Fibroblast of the aortic adventitia (primary cell): ENCODE data around the gene ESF1. TPM values are rescaled to one million over a fixed set of nuclear protein-coding genes. Genes with fewer than 3 reads are reported as not detected.

Experiments
- DNase-seq: peaks from one replicate; pipeline ENCODE4 v3.0.0-alpha.2; 2010; ENCODE audit warnings: low read depth
- H3K4me3 ChIP-seq: 2 replicates; pipeline ENCODE4 v1.5.1; 2011; ENCODE audit warnings: low read depth, mild to moderate bottlenecking, control low read depth, low read length, moderate library complexity
- total RNA-seq: library from RNA; depleted of rRNA; stranded (reverse); fragments of >200 nt; gene quantifications from 2 replicates; pipeline ENCODE4 v1.2.3, GENCODE V29; 2012; ENCODE audit warnings: low replicate concordance
- TF ChIP-seq, protein P1 (sequence below): IDR thresholded peaks from 2 replicates; pipeline ENCODE4 v1.5.1; 2011; ENCODE audit warnings: mild to moderate bottlenecking, low read length, control low read depth, inconsistent platforms; ENCODE audit not compliant: insufficient read depth

ESF1 gene
- total RNA-seq, 1 donor: 15.6 TPM

DNA sequence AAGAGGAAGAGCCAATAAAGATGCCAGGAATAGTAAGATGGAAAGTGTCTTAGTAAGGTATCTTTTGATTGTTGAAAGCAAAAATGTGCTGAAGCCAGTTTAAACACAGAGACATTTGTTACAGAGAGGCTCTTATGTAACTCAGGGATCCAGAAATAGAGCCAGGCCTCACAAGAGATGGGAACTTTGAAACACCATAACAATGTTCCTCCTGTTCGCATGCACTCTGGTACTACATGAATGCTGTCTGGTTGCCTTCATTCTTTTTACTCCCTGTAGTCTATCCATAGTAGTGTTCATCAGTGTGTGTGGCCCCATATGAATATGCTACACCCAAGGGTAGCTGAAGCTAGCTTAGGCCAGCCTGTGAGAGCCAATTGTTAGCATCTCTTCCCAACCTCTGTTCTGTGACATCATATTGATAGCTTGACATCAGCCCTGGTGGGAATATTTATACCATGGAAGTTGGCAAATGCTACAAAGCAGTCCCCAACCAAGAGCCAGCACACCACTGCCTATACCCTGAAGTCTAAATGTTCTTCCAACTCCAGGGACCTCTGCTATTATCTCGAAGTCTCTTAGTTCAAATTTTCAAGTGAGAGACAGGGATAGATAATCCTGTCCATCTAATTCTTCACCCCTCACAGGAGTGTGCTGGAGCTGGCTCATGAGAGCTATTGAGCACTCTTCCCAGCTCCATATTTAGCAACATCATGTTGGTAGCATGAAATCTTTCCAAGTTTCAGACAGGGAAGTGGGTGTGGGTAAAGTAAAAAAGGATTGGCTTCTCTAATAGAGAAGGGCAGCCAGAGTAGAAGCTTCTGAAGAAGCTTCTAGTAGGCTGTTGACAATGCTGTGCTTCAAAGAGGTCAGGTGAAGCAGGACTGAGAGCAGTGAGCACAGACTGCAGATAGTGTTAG is 7.1 kb upstream of the ESF1 start:
- no peak overlapping the region for H3K4me3 ChIP-seq
- TF ChIP-seq, protein P1, sequence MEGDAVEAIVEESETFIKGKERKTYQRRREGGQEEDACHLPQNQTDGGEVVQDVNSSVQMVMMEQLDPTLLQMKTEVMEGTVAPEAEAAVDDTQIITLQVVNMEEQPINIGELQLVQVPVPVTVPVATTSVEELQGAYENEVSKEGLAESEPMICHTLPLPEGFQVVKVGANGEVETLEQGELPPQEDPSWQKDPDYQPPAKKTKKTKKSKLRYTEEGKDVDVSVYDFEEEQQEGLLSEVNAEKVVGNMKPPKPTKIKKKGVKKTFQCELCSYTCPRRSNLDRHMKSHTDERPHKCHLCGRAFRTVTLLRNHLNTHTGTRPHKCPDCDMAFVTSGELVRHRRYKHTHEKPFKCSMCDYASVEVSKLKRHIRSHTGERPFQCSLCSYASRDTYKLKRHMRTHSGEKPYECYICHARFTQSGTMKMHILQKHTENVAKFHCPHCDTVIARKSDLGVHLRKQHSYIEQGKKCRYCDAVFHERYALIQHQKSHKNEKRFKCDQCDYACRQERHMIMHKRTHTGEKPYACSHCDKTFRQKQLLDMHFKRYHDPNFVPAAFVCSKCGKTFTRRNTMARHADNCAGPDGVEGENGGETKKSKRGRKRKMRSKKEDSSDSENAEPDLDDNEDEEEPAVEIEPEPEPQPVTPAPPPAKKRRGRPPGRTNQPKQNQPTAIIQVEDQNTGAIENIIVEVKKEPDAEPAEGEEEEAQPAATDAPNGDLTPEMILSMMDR: no peak
- no peak for DNase-seq

DNA sequence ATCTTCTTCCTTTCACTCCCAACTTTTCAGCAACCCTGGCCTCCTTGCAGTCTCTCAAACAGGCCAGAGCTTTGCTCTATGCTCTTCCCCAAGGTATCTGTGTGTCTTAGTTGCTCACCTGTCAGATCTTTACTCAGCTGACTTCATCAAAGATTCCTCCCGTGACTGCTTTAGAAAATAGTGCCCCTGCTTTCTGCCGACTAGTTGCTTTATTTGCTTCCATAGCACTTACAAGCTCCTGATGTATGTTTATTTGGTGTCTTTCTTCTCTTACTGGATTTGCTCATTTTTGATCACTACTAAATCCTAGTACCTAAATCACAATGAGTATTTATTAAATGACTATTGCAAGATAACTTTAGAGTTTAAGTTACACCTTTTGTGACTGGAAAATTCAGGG is 6.0 kb upstream of the ESF1 start:
- no peak overlapping the region for H3K4me3 ChIP-seq
- DNase-seq: no peak
- TF ChIP-seq, protein P1: no peak

DNA sequence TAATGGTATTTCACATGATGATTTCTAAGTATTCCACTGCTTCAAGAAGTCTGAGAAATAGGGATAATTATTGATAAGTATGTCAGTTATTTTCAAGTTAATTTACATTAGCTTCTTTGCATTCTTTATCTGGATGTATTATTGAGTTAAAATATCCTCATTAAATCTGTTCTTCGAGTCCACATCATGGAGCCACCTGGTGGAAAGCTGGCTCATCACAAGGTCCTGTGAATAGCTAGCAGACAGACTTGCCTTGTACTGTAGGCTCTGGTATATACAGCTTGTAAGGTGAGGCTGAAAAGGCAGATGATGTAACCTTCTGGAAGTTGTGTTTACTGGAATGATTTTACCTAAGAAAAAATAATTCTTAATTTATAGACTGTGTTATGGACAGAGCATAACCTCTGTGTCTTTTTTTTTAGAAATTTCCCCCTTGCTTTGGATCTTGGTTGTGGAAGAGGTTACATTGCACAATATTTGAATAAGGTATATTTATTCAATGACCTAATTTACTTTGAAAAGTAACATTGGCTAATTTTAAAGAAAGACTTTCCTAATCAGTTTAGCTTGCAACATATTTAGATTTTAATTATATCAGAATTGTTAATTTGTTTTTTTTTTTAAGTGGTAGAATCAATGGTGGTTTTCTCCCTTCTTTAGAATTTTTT is 3.6 kb upstream of the ESF1 start:
- DNase-seq: peak; percentile 64
- H3K4me3 ChIP-seq: no peak overlapping the region
- TF ChIP-seq, protein P1: peak; percentile 69

DNA sequence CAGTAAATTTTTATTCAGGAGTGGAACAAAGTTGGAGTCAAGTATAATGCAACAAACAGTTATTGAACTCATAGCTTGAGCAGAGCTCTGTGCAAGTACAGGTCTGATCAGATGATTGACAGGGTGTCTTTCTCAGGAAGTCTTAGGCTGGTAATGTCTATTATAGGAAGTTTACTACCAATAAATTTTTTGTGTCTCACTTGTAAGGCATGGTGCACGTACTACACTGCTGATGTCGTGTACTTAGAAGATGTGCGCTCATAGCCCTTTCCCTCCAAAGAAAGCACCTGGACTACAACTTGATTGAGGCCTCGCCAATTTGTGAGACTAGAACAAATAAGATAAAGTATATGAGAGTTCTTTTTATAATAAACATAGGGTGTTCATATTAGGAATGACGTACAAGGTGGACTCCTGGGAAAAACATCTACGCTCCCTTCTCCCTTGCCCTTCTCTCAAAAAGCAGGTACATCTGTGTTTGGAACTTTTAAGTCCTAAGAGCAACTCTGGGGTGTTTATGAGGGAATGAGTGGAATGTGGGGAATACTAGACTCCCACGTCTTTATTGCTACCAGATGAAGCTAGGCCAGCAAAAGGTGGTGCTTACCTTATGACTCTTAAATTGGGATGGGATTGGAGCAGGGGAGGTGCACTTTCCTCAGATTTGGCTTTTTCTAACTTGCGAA is 1.6 kb upstream of the ESF1 start:
- no peak for DNase-seq
- TF ChIP-seq, protein P1: no peak

DNA sequence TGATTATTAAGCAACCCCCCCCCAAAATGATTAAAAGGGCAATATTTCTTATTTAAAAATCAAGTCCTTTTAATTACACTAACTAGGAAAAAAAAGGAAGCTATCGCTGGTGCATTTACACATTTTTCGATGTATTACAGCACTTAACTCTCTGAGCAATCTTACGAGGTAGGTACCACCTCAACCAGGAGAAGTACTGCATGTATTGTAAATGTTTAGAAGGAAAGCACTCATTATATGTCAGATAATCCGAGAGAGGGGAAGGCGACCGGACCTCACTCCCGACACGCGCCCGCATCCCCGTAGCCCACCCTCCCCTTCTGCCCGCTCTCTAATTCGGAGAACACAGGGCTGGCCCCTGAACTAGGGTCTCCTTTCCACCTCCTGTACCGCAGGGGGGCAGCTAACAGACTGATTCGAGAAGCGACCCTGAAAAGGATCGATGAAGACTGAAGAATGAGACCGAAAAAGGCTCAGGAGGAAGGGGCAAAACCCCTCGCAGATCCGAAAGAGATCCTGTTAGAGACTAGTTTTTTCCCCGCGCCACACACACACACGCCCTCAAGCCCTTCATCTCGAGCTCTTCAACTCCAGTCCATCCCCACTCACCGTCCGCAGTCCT is 337 bp downstream of the ESF1 start:
- TF ChIP-seq, protein P1: no peak
- DNase-seq: no peak
- peak overlapping the region; percentile 95 for H3K4me3 ChIP-seq

More for the DNA sequence above, 1.6 kb upstream of the ESF1 start:
- H3K4me3 ChIP-seq: peak overlapping the region; percentile 95

GRCh38 chr20:13783528-13783927 is 1.2 kb downstream of the ESF1 start:
- H3K4me3 ChIP-seq: peak overlapping the region; percentile 95
- TF ChIP-seq, protein P1: no peak
- no peak for DNase-seq
